Measurements from ENCODE around the gene PHETA2.
"Not testable (repeated sequence)": the region's sequence is repeated elsewhere in the genome, so short reads cannot be mapped to it uniquely, and the experiment has no call there.

PHETA2 gene

GRCh38 chr22:42127606-42128005, 53.6 kb downstream of the PHETA2 start:
- no peak for DNase-seq (ENCODE audit: low read depth)
- H3K4me3 ChIP-seq (ENCODE audit: low read depth, low read length), result no peak overlapping the region
- TF ChIP-seq CTCF (conservative IDR thresholded peaks at IDR 0.05; ENCODE audit: low read depth, low read length), result no peak

GRCh38 chr22:42128007-42128406, 54.0 kb downstream of the PHETA2 start:
- not testable (repeated sequence) for DNase-seq (ENCODE audit: low read depth); H3K4me3 ChIP-seq (ENCODE audit: low read depth, low read length)
